ENCODE results near the gene MTERF1.
"Not testable (repeated sequence)": the region's sequence is repeated elsewhere in the genome, so short reads cannot be mapped to it uniquely, and the experiment has no call there.

The MTERF1 gene

DNA sequence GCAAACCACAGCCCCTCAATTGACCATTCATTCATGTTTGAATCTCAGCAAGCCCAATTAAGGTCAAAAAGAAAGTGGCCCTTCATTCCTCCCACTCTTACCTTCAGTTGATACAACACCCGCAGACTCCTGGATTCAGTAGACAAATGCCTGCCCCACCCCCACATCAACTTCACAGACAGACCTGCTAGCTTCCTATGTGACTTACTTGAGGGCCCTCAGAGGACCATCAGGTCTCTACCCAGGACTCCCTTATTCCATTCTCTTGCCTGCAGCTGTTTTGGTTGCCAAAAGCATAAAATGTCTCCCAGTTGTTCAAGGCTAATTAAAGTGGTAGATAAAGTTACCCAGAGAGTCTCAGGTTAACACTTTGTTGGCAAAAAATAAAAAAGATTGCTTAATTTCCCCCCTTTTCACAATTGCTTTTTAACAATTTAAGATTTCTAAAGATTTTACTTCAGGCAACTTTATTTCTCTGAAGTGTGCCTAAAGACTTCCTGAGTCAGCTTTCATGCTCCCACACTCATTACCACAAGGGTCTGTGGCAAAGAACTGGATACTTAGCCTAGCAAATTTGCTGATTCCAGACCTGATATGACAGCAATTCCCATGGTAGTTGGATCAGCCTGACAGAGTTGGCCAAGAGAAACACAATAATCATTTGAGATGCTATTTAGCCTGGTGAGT, 3.3 kb upstream of the MTERF1 start:
- DNase-seq: no peak

DNA sequence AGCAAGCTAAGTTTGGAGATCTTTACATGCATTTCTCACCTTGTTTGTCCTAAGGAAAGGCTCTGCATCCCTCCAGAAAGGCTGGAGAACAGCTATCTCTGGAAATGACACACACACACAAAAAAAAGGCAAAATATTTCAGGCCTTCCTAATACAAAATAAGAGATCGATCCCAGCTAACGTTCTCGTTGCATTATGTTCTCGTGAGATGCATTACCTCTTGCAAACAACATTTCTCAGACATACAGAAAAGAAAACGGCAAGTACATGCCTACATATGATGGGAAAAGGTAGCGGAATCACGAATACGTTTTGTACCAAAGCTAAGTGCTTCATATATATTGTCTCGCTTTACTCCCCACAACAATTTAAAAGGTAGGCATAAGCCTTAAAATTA, 488 bp downstream of the MTERF1 start:
- DNase-seq: no peak

- no peak for DNase-seq
These were observed 3.9 kb downstream of the MTERF1 start for GRCh38 chr7:91876391-91877133.

GRCh38 chr7:91875851-91876250, 4.7 kb downstream of the MTERF1 start:
- DNase-seq: no peak

DNA sequence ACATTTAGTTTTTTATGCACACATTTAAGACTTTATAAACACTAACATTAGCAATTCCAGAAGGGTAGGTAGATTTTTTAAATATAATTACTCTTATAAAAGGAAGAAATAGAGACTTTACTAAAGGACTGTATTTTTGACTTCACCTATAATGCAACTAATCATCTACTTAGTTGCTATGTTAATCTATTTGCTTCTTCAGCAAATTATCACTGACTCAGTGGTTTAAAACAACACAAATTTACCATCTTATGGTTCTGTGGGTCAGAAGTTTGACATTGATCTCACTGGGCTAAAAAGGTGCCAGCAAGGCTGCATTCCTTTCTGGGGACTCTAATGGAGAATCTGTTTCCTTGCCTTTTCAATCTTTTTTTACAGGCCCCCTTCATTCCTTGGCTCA, 7.6 kb downstream of the MTERF1 start:
- no peak for DNase-seq

- no peak for DNase-seq
These were observed 8.4 kb downstream of the MTERF1 start for GRCh38 chr7:91872069-91872468.

- DNase-seq: no peak
These were observed 10.8 kb downstream of the MTERF1 start for GRCh38 chr7:91869661-91870060.

GRCh38 chr7:91866599-91867148, 13.8 kb downstream of the MTERF1 start:
- DNase-seq: no peak

DNA sequence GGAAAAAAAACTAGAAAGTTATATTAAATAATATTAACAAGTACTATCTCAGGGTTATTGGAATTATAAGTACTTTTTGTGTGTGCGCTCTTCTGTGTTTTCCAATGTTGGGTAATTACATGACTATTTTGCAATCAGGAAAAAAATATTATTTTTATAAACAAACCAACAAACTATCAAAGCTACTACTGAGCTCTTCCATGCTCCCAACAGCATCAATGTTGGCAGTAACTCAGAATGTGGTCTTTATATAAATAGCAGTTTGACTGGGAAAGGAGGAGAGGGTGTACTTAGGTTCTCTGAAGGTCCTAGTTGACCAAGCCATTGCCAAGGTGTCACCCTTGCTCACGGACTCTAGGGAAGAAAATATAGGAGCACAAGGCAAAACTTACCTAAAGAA, 15.0 kb downstream of the MTERF1 start:
- DNase-seq: no peak

DNA sequence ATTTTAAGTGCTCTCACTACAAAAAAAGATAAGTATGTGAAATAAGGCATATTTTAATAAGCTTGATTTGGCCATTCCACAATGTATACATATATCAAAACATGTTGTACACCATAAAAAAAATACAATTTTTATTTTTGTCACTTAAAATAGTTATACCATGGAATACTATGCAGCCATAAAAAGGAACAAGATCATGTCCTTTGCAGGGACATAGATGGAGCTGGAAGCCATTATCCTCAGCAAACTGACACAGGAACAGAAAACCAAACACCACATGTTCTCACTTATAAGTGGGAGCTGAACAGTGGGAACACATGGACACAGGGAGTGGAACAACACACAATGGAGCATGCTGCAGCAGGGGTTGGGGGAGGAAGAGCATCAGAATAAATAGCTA, 15.9 kb downstream of the MTERF1 start:
- not testable (repeated sequence) for DNase-seq

DNA sequence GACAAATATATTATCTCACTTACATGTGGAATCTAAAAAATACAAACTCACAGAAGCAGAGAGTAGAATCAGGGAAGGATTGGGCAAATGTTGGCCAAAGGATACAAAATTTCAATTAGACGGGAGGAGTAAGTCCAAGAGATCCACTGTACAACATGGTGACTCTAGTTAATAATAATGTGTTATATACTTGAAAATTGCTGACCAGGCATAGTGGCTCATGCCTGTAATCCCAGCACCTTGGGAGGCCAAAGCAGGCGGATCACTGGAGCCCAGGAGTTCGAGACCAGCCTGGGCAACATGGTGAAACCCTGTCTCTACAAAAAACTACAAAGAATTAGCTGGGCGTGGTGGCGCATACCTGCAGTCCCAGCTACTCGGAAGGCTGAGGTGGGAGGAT, 16.4 kb downstream of the MTERF1 start:
- DNase-seq: no peak

DNA sequence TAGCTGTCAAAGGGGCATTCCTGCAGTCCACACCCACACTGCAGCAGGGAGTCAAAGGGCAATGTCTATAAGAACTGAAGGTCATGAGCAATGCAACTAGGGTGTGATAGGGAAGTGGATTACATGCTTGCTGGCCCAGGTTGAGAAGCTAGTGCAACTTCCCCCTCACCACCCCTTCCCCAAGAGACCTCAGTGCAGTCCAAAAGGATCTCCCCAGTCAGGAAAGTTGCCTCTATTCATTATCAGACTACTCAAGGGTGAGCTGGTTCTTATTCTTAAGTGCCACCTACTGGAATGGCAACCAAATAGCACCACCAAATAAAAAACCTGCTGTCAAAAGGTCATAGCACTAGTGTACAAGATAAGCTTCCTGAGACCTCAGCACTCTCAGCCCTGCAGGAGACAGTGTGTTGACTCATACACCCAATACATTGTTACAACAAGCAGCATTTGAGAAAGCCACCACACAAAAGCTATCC, 28.2 kb downstream of the MTERF1 start:
- no peak for DNase-seq

- no peak for DNase-seq
These were observed 30.0 kb downstream of the MTERF1 start for GRCh38 chr7:91850455-91850854.

GRCh38 chr7:91847876-91848588, 32.5 kb downstream of the MTERF1 start:
- no peak for DNase-seq

DNA sequence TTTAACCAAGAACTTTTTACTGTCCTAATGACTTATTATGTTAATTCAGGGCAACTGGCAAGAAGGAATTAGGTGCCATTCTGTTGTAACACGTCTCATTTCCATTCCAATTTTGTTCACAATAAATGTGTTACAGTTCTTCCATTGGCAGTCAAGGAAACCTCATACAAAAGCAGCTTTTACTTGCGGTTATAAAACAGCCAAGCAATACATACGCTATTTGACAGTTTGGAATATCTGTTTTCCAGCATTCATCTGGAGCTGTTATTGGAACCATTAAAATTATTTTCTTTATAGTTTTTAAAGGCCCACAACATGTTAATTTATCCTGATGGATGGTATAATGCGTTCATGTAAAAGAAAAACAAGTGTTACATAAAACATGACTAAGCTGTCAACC, 33.3 kb downstream of the MTERF1 start:
- DNase-seq: no peak

DNA sequence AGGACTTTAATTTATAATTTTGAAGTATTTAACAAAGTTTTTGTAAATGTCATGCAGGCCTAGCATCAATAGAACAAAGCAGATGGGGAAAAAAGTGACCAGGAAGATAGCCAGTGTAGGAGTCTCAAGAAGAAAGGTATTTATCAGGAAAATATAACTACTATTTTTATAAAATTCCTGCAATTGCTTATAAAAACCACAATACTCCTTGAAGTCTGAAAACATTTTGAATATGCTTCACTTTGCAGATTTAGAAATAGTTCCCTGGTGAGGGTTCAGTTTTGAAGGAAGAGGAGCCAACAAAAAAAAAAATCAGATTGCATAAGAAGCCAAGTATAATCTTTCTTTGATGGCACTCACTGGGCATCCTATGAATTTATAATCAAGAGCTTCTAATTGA, 34.1 kb downstream of the MTERF1 start:
- DNase-seq: no peak

DNA sequence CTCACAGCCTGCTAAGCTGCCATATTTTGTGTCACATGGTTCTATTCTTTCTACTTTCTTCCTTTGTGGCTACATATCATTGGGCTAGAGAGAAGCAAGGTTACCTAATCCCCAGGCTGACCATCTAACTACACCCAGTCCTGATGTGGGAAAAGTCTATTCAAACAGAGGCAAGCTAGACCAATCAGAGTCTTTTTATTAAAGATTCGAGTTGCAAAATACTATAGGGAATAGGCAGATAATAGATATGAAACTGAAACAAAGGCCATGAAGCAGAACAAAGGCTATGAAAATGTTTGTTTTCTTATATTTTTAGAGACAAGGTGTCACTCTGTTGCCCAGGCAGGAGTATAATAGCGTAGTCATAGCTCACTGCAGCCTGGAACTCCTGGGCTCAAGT, 36.7 kb downstream of the MTERF1 start:
- DNase-seq: no peak

GRCh38 chr7:91838439-91838838, 42.1 kb downstream of the MTERF1 start:
- DNase-seq: no peak

DNA sequence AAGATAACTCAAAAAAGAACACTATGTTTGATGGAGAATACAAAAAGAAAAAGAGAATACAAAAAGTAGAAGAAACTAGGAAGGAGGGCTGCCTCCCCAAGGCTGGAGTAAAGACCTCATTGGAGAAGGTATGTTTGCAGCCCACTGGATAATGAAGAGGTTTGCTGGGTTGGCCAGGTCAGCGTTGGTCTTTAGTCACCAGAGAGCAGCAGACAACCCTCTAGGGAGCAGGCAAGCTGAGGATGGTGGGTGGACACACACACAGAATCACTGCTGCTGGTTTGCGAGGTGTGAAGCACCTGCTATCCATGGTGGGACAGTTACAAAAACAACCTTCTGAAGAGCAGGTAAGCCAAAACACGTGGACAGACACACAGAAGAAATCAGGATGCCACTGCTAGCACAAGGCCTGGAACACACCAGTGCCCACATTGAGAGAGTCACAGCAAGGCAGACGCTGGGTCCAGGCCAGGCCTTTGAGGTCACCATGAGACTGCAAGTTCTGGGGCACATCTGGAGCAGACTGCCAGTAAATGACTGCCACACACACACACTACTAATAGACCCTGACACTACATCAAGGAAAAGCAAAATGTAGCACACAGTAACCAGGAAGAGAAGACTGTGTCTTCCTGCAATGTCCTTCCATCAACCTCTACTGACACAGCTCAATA, 43.0 kb downstream of the MTERF1 start:
- DNase-seq: no peak

GRCh38 chr7:91835826-91836368, 44.6 kb downstream of the MTERF1 start:
- DNase-seq: no peak

GRCh38 chr7:91835091-91835825, 45.2 kb downstream of the MTERF1 start:
- DNase-seq: no peak

DNA sequence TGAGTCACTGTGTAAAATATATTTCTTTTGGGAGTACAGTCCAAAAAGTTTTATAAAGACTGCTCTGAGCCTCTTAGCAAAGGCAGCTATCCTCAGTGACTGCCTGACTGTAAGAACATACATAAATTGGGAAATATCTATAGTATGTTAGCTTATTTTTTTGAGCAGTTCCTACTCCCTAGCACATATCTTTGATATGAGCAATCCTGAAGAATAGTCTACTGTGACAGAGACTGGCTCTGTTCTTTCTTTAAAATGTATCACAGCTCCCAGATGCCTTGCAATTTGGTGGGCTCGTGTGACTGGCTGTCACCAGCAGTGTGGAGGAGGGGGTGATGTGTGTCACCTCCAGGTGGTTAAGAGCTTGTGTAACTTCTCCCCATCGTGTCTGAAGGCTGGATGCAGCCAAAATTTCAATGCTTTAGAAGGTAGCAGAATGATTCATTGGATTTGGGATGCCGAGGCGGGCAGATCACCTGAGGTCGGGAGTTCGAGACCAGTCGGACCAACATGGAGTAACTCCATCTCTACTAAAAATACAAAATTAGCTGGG, 47.9 kb downstream of the MTERF1 start:
- no peak for DNase-seq

Measured in CD4-positive, alpha-beta T cell treated with Interleukin-12 subunit alpha and Interleukin-12 subunit beta, for 1 hour (primary cell).